K562 (cell line): Measurements from ENCODE around the gene ECPAS. TPM values are rescaled to one million over a fixed set of nuclear protein-coding genes. Genes with fewer than 3 reads are reported as not detected.

Experiments
- CBX5 ChIP-seq: IDR thresholded peaks from 2 replicates; pipeline ENCODE4 v1.6.1; 2014; ENCODE audit warnings: low read depth, borderline replicate concordance
- PCBP1 ChIP-seq: fragments of 200-400 bp; formaldehyde crosslinking; IDR thresholded peaks from 2 replicates; pipeline ENCODE4 v1.6.1; 2018; ENCODE audit warnings: mild to moderate bottlenecking, low read depth, low read length; ENCODE audit not compliant: poor library complexity, severe bottlenecking
- polyA plus RNA-seq, 8 experiments: library from polyadenylated mRNA; depleted of rRNA in 4 of 8; stranded (reverse) in 5 of 8; unstranded in 3 of 8; fragments of >200 nt; fragmentation: Nextera tagmentation in 2 of 8; fragmentation: Illumina TruSeq in 1 of 8; extraction: Ambion mirVana in 2 of 8; extraction: Trizol in 1 of 8; gene quantifications; 2 replicates each; pipeline versions ENCODE4 v1.2.1 to v1.2.3, GENCODE V29; 2011 to 2014; ENCODE audit warnings: inconsistent platforms in 1 of 8, missing spikeins in 1 of 8
- total RNA-seq, 7 experiments: library from RNA; depleted of rRNA in 6 of 7; stranded (reverse); fragments of >200 nt in 6 of 7; fragmentation: Illumina TruSeq in 2 of 7; extraction: Trizol in 2 of 7; gene quantifications; 2 replicates each; pipeline versions ENCODE4 v1.2.1 to v1.2.3, GENCODE V29; 2011 to 2021; ENCODE audit warnings: low replicate concordance in 1 of 7
- TF ChIP-seq, protein P1 (sequence below), 2 experiments: fragments of 450-650 bp; IDR thresholded peaks; 2 replicates each; pipeline ENCODE4 v1.6.1; 2016; ENCODE audit warnings: mild to moderate bottlenecking in 2 of 2, borderline replicate concordance in 1 of 2, low read depth in 1 of 2, moderate library complexity in 1 of 2

The ECPAS gene
- total and polyA plus RNA-seq, 9 of the 15 experiments (the other 6 are each of a cell fraction or from before 2014, with no cell fraction given): 14.5 to 90.9 (median 75.7) TPM

DNA sequence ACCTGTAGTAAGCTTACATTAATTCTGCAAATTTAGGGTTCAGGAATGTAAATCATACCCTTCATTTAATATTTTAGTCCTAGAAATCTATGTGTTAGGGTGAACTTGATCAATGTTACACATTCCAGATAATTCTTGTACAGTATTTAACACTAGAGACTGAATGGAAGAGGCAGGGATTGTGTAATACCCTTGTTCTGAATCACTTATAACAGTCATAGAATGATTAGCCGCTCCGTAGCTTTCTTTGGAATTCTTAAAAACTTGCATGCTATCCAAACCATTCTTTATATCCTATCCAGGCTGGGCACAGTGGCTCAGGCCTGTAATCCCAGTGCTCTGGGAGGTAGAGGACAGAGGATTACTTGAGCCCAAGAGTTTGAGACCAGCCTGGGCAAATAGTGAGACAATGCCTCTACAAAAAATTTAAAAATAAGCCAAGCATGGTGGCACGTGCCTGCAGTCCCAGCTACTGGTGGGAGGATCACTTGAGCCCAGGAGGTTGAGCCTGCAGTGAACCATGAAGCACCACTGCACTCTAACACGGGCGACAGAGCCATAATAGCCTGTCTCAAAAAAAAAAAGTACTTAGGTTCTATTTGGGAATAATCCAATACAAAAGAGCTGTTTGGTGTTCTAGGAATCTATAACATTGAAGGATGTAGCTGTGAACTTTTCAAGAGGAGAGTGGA is 49.1 kb upstream of the ECPAS start (continued):
- TF ChIP-seq, protein P1, sequence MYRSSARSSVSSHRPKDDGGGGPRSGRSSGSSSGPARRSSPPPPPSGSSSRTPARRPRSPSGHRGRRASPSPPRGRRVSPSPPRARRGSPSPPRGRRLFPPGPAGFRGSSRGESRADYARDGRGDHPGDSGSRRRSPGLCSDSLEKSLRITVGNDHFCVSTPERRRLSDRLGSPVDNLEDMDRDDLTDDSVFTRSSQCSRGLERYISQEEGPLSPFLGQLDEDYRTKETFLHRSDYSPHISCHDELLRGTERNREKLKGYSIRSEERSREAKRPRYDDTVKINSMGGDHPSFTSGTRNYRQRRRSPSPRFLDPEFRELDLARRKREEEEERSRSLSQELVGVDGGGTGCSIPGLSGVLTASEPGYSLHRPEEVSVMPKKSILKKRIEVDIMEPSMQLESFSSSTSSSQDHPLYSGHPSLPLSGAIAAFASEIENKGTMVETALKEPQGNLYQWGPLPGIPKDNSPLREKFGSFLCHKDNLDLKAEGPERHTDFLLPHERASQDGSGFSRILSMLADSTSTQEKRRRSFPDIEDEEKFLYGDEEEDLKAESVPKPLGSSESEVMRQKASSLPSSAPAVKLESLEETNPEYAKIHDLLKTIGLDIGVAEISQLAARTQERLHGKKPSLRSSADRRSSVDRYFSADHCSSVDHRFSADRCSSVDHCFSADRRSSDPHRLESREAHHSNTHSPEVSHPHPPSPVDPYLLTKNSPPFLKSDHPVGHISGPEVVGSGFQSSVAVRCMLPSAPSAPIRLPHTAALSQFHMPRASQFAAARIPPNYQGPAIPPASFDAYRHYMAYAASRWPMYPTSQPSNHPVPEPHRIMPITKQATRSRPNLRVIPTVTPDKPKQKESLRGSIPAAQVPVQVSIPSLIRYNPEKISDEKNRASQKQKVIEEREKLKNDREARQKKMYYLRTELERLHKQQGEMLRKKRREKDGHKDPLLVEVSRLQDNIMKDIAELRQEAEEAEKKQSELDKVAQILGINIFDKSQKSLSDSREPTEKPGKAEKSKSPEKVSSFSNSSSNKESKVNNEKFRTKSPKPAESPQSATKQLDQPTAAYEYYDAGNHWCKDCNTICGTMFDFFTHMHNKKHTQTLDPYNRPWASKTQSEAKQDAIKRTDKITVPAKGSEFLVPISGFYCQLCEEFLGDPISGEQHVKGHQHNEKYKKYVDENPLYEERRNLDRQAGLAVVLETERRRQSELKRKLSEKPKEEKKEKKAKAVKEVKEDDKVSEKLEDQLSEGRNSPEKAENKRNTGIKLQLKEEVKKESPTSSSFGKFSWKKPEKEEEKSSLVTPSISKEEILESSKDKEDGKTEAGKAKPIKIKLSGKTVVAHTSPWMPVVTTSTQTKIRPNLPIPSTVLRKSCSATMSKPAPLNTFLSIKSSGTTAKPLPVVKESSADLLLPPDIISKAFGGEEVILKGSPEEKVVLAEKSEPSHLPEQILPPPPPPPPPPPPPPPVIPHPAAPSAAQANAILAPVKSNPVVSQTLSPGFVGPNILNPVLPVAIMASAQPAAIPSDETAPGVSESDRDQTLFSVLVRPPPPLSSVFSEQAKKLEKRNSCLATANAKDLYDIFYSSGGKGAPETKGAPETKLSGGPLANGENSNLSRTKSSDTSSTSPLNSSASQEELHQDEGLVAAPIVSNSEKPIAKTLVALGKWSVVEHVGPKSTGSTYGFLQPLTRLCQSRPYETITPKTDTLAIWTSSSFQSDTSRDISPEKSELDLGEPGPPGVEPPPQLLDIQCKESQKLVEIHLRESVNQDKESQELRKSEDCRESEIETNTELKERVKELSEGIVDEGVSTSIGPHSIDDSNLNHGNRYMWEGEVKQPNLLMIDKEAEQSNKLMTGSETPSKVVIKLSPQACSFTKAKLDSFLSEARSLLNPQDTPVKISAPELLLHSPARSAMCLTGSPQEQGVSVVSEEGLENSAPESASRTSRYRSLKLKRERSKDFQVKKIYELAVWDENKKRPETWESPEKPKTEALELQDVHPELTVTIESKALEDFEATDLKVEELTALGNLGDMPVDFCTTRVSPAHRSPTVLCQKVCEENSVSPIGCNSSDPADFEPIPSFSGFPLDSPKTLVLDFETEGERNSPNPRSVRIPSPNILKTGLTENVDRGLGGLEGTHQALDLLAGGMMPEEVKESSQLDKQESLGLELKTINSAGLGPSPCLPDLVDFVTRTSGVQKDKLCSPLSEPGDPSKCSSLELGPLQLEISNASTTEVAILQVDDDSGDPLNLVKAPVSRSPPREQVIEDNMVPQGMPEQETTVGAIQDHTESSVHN (IDR thresholded peaks at IDR 0.05; ENCODE audit: borderline replicate concordance in 1 of 2, low read depth in 1 of 2): no peak
- TF ChIP-seq PCBP1 (no peak), CBX5 (no peak)
- TF ChIP-seq, all 486 proteins: peak for 0
